IMR-90 (cell line): ENCODE results near the gene NEUROD1.

Experiments used
- MAFK ChIP-seq: IDR thresholded peaks from 2 replicates; pipeline ENCODE4 v1.6.1; 2012; ENCODE audit warnings: low read depth, low read length, improper control_type of control experiment
- MAZ ChIP-seq: IDR thresholded peaks from 2 replicates; pipeline ENCODE4 v1.6.1; 2012; ENCODE audit warnings: low read depth, mild to moderate bottlenecking, low read length, improper control_type of control experiment, moderate library complexity, borderline replicate concordance
- MXI1 ChIP-seq: IDR thresholded peaks from 2 replicates; pipeline ENCODE4 v1.6.1; 2012; ENCODE audit warnings: low read depth, mild to moderate bottlenecking, low read length, moderate library complexity, borderline replicate concordance
- NFE2L2 ChIP-seq: fragments of 150-350 bp; IDR thresholded peaks from 2 replicates; pipeline ENCODE4 v1.6.1; 2016; ENCODE audit warnings: low read depth, mild to moderate bottlenecking, low read length
- POLR2A ChIP-seq: IDR thresholded peaks from 2 replicates; pipeline ENCODE4 v1.6.1; 2012; ENCODE audit warnings: mild to moderate bottlenecking, low read depth, low read length
- RAD21 ChIP-seq: IDR thresholded peaks from 2 replicates; pipeline ENCODE4 v1.6.1; 2012; ENCODE audit warnings: low read length, improper control_type of control experiment
- RCOR1 ChIP-seq: IDR thresholded peaks from 2 replicates; pipeline ENCODE4 v1.6.1; 2012; ENCODE audit warnings: mild to moderate bottlenecking, low read length, improper control_type of control experiment; ENCODE audit not compliant: insufficient replicate concordance
- RFX5 ChIP-seq: IDR thresholded peaks from 2 replicates; pipeline ENCODE4 v1.8.0; 2012; ENCODE audit warnings: low read depth, mild to moderate bottlenecking, low read length, moderate library complexity
- SMC3 ChIP-seq: fragments of 150-350 bp; IDR thresholded peaks from 2 replicates; pipeline ENCODE4 v1.6.1; 2016; ENCODE audit warnings: low read depth, mild to moderate bottlenecking, antibody characterized with exemption, low read length, moderate library complexity
- TF ChIP-seq, protein P1 (sequence below): conservative IDR thresholded peaks from 2 replicates; pipeline ENCODE4 v1.5.1; 2012; ENCODE audit warnings: mild to moderate bottlenecking, low read depth, low read length, improper control_type of control experiment
- TF ChIP-seq, protein P2 (sequence below): fragments of 150-350 bp; IDR thresholded peaks from 2 replicates; pipeline ENCODE4 v1.6.1; 2017; ENCODE audit warnings: mild to moderate bottlenecking, antibody characterized with exemption, low read length, low read depth

DNA sequence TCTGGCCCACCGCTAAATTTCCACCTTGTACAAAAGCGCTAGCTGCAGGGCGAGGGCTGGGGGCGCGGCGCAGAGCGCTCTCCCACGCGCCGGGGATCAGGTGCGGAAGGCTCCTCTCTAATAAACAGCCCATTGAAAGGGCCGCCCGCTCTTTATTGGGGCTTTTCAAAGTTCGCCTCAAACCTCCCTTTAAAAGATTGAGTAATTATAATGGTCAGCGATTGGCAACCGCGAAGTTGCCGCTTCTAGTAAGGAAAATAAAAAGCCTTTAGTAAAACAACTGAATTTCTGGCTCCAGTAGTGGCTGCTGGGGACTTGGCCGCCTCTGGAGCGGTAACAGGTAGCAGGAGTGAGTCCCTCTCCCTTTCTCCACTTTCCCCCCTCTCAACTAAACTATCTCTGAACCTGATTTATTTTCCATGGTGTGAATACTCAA is 755 bp downstream of the NEUROD1 start:
- no peak for TF ChIP-seq MXI1
- TF ChIP-seq, protein P1, sequence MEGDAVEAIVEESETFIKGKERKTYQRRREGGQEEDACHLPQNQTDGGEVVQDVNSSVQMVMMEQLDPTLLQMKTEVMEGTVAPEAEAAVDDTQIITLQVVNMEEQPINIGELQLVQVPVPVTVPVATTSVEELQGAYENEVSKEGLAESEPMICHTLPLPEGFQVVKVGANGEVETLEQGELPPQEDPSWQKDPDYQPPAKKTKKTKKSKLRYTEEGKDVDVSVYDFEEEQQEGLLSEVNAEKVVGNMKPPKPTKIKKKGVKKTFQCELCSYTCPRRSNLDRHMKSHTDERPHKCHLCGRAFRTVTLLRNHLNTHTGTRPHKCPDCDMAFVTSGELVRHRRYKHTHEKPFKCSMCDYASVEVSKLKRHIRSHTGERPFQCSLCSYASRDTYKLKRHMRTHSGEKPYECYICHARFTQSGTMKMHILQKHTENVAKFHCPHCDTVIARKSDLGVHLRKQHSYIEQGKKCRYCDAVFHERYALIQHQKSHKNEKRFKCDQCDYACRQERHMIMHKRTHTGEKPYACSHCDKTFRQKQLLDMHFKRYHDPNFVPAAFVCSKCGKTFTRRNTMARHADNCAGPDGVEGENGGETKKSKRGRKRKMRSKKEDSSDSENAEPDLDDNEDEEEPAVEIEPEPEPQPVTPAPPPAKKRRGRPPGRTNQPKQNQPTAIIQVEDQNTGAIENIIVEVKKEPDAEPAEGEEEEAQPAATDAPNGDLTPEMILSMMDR = no peak
- TF ChIP-seq, protein P2, sequence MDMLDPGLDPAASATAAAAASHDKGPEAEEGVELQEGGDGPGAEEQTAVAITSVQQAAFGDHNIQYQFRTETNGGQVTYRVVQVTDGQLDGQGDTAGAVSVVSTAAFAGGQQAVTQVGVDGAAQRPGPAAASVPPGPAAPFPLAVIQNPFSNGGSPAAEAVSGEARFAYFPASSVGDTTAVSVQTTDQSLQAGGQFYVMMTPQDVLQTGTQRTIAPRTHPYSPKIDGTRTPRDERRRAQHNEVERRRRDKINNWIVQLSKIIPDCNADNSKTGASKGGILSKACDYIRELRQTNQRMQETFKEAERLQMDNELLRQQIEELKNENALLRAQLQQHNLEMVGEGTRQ = no peak
- no peak for TF ChIP-seq POLR2A
- TF ChIP-seq RAD21 = no peak
- TF ChIP-seq RFX5 = no peak
- TF ChIP-seq SMC3 = no peak
- no peak for TF ChIP-seq NFE2L2
- TF ChIP-seq RCOR1 = no peak
- no peak for TF ChIP-seq MAZ
- TF ChIP-seq MAFK = no peak
